MCF 10A (cell line): Measurements from ENCODE around the gene SMIM44. TPM values are rescaled to one million over a fixed set of nuclear protein-coding genes. Genes with fewer than 3 reads are reported as not detected.

ENCODE experiments used
- BruUV-seq: library from RNA; stranded (reverse); fragments of 400-500 nt; replicated peaks from 2 replicates; lab custom pipeline; 2021; lab: Mats Ljungman, UMichigan
- CTCF ChIA-PET: fragments of 300-600 bp; sonication (Branson Sonifier 250); formaldehyde crosslinking; extraction: SDS; loops from one replicate; lab custom pipeline; 2021; ENCODE audit warnings: antibody characterized with exemption, inconsistent platforms; lab: Yijun Ruan, JAX
- POLR2A ChIA-PET: fragments of 300-600, 350-650 bp; sonication (Branson Sonifier 250); formaldehyde crosslinking; extraction: SDS; loops from one replicate; lab custom pipeline; 2020; ENCODE audit warnings: antibody characterized with exemption, inconsistent platforms; lab: Yijun Ruan, JAX
- DNase-seq: peaks from one replicate; pipeline ENCODE4 v3.0.0-alpha.2; 2018; ENCODE audit not compliant: unreplicated experiment
- H3K27ac Mint-ChIP-seq: one replicate; pipeline ENCODE4 v1.8.0; 2022; ENCODE audit warnings: mild to moderate bottlenecking, low read depth, mixed read lengths; ENCODE audit not compliant: unreplicated experiment
- H3K27me3 Mint-ChIP-seq: one replicate; pipeline ENCODE4 v1.8.0; 2022; ENCODE audit warnings: mixed read lengths; ENCODE audit not compliant: insufficient read depth, unreplicated experiment
- H3K36me3 Mint-ChIP-seq: one replicate; pipeline ENCODE4 v1.8.0; 2022; ENCODE audit warnings: mild to moderate bottlenecking, moderate library complexity, mixed read lengths; ENCODE audit not compliant: insufficient read depth, unreplicated experiment
- H3K4me1 Mint-ChIP-seq: one replicate; pipeline ENCODE4 v1.8.0; 2022; ENCODE audit warnings: mixed read lengths; ENCODE audit not compliant: insufficient read depth, unreplicated experiment
- H3K4me3 Mint-ChIP-seq: one replicate; pipeline ENCODE4 v1.8.0; 2022; ENCODE audit warnings: mild to moderate bottlenecking, moderate library complexity, mixed read lengths; ENCODE audit not compliant: unreplicated experiment
- H3K9me3 Mint-ChIP-seq: one replicate; pipeline ENCODE4 v1.8.0; 2022; ENCODE audit warnings: mixed read lengths; ENCODE audit not compliant: unreplicated experiment
- CTCF ChIP-seq: fragments of 200-600 bp; IDR thresholded peaks from one replicate; pipeline ENCODE4 v1.8.0; 2022; ENCODE audit warnings: antibody characterized with exemption, mild to moderate bottlenecking; ENCODE audit not compliant: unreplicated experiment
- intact Hi-C: fragments of 100-400 bp; cut with micrococcal nuclease; formaldehyde crosslinking; loops from 2 replicates; pipeline ENCODE4 v1.14.1; 2022
- total RNA-seq: library from RNA; stranded (reverse); gene quantifications from 2 replicates; pipeline ENCODE4 v1.2.3, GENCODE V29; 2022

Gene SMIM44
- total RNA-seq, 1 experiment from 2014 or later = not detected

GRCh38 chr19:3524078-3524842 lies 41.0 kb upstream of the SMIM44 start:
- intact Hi-C loops = no loop called here
- no peak for TF ChIP-seq CTCF
- BruUV-seq = no TSS peak

GRCh38 chr19:3523361-3524077 lies 40.3 kb upstream of the SMIM44 start:
- peaks cover 11% of the 10 kb centered on the region for H3K4me1 Mint-ChIP-seq
- TF ChIP-seq CTCF = no peak
- BruUV-seq = no TSS peak
- no peak overlapping the region for H3K4me3 Mint-ChIP-seq
- peaks cover 34% of the 10 kb centered on the region for H3K36me3 Mint-ChIP-seq
- intact Hi-C loops = no loop called here
- CTCF ChIA-PET = no interaction called here
- H3K27ac Mint-ChIP-seq = no peak overlapping the region
- H3K27me3 Mint-ChIP-seq = no peaks in the 10 kb centered on the region
- no peaks in the 10 kb centered on the region for H3K9me3 Mint-ChIP-seq
- DNase-seq = no peak
- POLR2A ChIA-PET = no interaction called here

More at GRCh38 chr19:3524078-3524842, 41.0 kb upstream of the SMIM44 start:
- Mint-ChIP-seq H3K9me3 (no peaks in the 10 kb centered on the region), H3K4me3 (no peak overlapping the region), H3K36me3 (peaks cover 34% of the 10 kb centered on the region), H3K4me1 (peaks cover 11% of the 10 kb centered on the region), H3K27me3 (no peaks in the 10 kb centered on the region), H3K27ac (no peak overlapping the region)
- no peak for DNase-seq
- ChIA-PET CTCF (interaction anchor here (0.6 kb wide), 1 partner anchor 55 kb away, joined by 3 read pairs; no protein-coding TSS in a partner anchor), POLR2A (no interaction called here)

GRCh38 chr19:3522421-3523360 lies 39.5 kb upstream of the SMIM44 start:
- no peak overlapping the region for H3K4me3 Mint-ChIP-seq
- DNase-seq = no peak
- CTCF ChIA-PET = no interaction called here
- POLR2A ChIA-PET = no interaction called here
- no peaks in the 10 kb centered on the region for H3K27me3 Mint-ChIP-seq
- H3K27ac Mint-ChIP-seq = no peak overlapping the region
- no TSS peak for BruUV-seq
- H3K36me3 Mint-ChIP-seq = peaks cover 34% of the 10 kb centered on the region
- H3K9me3 Mint-ChIP-seq = no peaks in the 10 kb centered on the region
- intact Hi-C loops = no loop called here
- H3K4me1 Mint-ChIP-seq = peaks cover 11% of the 10 kb centered on the region
- no peak for TF ChIP-seq CTCF
